ENCODE measurements around the gene WBP1.
"Not testable (repeated sequence)": the region's sequence is repeated elsewhere in the genome, so short reads cannot be mapped to it uniquely, and the experiment has no call there.

Gene WBP1

DNA sequence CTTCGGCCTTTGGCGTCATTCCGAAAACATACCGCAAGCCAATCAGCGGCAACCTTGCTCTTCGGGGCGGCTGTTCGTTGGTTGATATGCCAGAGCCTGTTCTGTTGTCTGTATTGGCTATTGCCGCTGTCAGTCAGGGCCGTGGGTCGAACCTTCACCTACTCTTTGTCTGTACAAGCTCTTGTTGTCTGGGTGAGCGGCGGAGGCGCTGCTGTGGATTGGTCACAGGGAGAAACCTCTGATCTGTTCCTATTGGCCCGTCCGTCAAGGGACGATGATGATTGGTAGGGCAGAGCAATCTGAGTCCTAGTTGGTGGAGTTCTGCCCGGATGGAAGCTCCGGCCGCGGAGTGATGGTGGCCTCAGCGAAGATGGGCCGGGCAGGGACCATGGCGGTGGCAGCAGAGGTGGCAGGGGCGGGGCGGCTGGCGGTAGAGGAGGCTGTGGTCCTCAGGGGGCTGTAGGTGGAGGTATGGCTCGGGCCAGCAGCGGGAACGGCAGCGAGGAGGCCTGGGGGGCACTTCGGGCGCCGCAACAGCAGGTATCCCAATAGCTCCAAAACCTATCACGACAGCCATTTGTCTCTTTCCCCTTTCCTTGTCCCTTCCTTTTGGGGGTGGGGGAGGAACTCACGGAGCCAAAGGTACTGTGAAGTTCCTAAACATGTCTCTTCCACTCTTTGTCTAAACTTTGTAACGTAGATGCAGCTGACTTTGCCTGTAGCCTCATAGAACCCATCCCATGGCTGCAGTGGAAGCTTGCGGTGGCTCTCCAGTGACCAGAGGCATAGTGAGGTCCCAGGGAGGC lies at the start of gene WBP1:
Gene WBP1 (plus strand): TSS at position 307 of the 806 bp plus-strand sequence. CDS start 165 bp downstream, at position 472.
- peak; percentile 97 for DNase-seq

- no peak for DNase-seq
These were observed 45.1 kb upstream of the WBP1 start for GRCh38 chr2:74413001-74413698.

GRCh38 chr2:74414441-74414840 lies 43.8 kb upstream of the WBP1 start:
- no peak for DNase-seq

GRCh38 chr2:74414881-74415761 lies 43.1 kb upstream of the WBP1 start:
- peak; percentile 39 for DNase-seq

- no peak for DNase-seq
These were observed 42.4 kb upstream of the WBP1 start for GRCh38 chr2:74415762-74416395.

DNA sequence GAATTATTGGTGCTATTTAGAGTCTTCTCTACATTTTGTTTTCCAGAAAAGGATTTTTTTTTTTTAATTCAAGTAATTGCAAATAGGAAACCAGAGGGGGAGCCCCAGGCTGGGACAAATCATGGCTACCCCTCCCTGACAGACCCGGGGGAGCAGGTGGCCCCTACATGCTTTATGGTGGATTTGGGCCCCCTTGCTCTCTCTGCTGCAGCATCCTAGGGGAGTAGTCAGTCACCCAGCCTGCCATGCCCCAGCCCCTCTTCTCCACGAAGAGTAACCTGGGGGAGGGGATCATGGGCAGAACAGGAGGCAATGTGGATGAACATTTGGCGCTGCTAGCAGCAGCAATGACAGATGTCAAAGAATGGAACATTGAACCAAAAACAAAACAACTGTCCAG lies 41.5 kb upstream of the WBP1 start:
- no peak for DNase-seq

DNA sequence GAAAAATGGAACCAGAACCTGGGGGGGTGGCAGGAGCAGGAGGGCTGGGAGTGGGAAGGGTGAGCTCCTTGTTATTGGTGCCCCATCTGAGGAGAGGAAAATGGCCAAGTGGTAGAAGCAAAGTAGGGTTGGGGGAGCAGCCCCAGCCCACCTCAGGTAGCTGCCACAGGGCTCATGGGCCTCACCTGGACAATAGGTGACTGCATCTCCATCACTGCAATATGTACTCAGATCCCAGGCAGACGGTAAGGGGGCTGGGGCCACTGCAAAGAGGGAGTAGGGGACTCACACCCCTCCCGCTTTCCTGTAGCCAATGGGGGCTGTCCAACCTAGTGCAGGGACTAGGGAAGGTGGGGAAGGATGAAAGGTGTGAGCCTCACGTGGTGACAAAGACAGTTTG lies 41.0 kb upstream of the WBP1 start:
- DNase-seq = no peak

- DNase-seq = no peak
These were observed 40.5 kb upstream of the WBP1 start for GRCh38 chr2:74417763-74418162.

DNA sequence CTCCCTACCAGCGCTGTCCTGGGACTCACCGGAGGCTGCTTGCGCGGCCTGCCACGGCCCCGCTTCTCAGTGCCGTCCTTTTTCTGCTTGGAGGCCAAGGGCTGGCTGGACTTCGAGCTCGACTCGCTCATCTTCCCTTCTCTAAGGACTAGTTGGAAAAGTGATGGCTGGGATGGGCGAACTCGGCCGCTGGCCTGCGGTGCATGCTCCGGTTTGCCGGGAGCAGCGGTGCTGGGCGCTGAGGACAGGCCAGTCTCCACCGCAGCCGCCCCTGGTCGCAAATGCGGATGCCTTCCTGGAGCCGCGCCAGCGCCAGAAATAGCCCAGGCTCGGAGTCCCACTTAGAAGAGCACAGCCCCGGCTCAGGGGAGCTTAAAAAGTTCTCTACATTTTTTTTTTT lies 39.9 kb upstream of the WBP1 start:
- DNase-seq = no peak

GRCh38 chr2:74419345-74419744 lies 38.9 kb upstream of the WBP1 start:
- DNase-seq = no peak

DNA sequence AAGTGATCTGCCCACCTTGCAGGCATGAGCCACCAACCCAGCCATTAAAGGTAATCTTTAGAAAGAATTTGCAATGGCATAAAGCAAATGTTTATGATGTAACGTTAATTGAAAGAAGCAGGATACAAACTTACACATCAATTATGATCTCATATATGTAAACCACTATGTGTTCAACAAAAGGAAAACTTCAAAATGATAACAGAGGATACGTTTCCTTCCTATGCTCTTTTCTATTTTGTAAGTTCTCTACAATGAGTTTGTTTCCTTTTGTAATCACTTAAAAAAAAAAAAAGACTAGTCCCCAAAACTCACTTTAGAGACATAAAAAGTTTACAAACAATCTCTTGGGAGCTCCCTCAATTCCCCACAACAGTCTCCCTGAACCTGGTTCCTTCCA lies 38.2 kb upstream of the WBP1 start:
- DNase-seq = no peak

- not testable (repeated sequence) for DNase-seq
These were observed 37.7 kb upstream of the WBP1 start for GRCh38 chr2:74420443-74421103.

DNA sequence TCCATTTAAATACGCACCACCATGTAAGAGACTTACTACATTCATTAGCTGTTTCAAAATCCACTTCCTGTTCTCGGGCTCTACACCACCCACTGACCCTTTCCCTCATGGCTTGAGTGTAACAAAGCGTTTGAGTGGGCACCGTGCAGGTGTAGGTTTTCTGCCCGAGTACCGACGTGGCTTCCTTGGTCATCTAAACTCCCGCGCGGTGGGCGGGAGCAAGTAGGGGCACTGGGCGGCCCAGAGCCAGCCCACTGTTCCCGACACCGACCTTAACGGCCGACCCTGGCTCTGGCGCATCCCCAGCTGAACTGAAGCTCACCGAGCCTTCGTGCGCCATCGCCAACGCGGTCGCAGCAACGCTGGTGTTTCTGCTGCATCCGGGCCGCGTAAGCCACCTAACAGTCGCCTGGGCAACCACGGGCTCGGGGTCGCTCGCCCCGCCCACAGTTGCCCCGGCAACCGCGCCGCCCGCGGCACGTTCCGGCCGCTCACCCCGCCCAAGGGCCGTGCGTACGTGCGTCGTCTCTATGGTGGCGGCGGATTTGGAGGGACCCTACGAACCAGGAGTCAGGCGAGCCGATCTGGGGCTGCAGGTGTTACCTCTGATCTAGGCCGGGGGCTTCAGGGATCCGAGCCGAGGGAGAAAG lies 36.9 kb upstream of the WBP1 start, which contains the start of the genes C2orf81 and WDR54:
Gene C2orf81 (minus strand): TSS at position 399 of the 650 bp plus-strand sequence. CDS start 59 bp downstream, at position 340.
Gene WDR54 (plus strand): TSS at position 510 of the 650 bp plus-strand sequence. CDS start 424 bp downstream, outside the sequence.
- DNase-seq = peak; percentile 96

- no peak for DNase-seq
These were observed 34.8 kb upstream of the WBP1 start for GRCh38 chr2:74423231-74424095.

DNA sequence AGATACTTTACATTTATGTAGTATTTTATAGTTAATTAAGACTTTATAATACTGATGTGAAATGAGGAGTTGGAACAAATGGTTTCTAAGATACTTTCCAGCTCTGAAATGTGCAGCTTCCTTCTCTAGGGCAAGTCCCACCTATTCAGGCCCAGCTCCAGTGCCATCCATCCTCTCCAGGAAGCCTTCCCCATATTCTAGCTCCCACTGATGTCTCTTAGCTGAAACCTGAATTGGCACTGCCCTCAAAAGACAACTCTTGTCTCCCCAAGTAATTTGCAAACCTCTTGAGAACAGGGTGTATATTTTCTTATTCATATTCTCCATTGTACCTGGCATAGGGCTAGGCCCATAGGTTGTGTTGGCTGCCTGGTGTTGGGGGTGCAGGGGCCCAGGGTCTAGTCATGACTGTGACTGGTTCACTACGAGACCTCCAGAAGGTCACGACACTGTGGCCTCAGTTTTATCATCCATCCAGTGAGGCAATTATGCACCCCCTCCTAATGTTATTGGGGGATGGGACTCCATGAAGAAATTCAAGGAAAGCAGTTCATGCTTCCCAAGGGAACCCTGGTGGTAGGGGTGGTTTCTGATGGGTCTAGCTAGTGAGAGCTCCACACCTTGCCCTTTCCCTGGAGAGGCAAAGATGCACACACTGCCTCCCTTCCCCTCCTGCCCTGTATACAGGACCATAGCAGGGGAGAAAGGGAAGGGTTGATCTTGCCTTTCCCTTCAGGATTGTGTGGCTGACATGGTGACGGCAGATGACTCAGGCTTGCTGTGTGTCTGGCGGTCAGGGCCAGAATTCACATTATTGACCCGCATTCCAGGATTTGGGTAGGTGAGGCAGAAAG lies 33.9 kb upstream of the WBP1 start:
- DNase-seq = no peak

GRCh38 chr2:74424995-74425406 lies 33.2 kb upstream of the WBP1 start:
- DNase-seq = no peak

DNA sequence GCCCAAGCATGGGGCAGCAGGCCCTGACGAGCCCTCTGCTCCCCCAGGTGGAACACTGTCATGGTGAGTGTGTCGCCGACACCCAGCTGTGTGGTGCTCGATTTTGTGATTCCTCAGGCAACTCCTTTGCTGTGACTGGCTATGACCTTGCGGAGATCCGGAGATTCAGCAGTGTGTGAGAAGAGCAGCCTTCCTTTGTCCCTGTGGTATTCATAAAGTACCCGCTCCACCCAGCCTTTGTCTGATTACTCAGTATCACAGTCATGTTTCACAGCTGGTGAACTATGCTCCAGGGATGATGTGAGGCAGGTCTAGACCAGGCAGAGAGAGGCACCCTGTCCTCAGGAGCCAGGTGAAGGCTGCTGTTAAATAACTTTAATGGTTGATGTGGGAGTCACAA lies 32.7 kb upstream of the WBP1 start:
- no peak for DNase-seq

DNA sequence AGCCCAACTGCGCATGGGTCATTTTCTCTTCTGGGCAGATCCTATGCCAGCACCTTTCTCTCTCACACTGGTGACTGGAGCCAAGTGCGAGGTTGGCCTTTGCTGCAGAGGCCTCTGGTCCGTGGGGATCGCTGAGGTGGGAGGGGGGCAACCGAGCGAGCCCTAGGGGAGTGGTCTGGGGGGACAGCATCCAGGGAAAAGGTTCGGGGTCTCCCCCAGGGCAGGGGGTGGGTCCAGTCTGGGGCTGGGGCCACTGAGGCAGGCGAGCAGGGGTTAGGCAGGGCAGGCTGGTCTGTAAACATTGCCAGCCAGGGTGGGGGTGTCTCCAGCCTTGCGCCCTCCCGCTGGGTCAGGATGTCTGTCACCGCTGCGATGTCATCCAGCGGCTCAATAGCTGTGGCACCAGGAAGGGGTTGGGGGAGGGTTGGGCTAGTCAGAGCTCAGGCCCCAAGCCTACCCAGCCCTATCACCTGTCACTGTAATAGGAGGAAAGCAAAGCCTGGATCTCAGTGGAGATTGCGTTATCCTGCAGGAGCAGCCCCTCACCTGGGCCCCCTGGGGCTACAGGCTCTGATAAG lies 32.0 kb upstream of the WBP1 start:
- no peak for DNase-seq

GRCh38 chr2:74427551-74427950 lies 30.7 kb upstream of the WBP1 start:
- no peak for DNase-seq
